K562 (cell line): ENCODE measurements around the gene SCAPER. TPM values are rescaled to one million over a fixed set of nuclear protein-coding genes. Genes with fewer than 3 reads are reported as not detected.
A peak's percentile ranks its signal among the peaks of the same experiment; 100 is the strongest.

Experiments
- ARID2 ChIP-seq: fragments of 450-650 bp; IDR thresholded peaks from 2 replicates; pipeline ENCODE4 v1.6.1; 2017; ENCODE audit warnings: antibody characterized with exemption, mild to moderate bottlenecking
- CREM ChIP-seq: IDR thresholded peaks from 2 replicates; pipeline ENCODE4 v1.6.1; 2014; ENCODE audit warnings: antibody characterized with exemption, low read depth
- EP300 ChIP-seq: IDR thresholded peaks from 2 replicates; pipeline ENCODE4 v1.6.1; 2012; ENCODE audit warnings: low read length, improper control_type of control experiment
- KLF1 ChIP-seq: fragments of 450-650 bp; IDR thresholded peaks from 2 replicates; pipeline ENCODE4 v1.6.1; 2016; ENCODE audit warnings: missing genetic modification characterization, missing compliant biosample characterization
- POLR2B ChIP-seq: fragments of 450-650 bp; IDR thresholded peaks from 2 replicates; pipeline ENCODE4 v1.6.1; 2018; ENCODE audit warnings: low read depth; ENCODE audit not compliant: partially characterized antibody
- RAD21 ChIP-seq, 2 experiments: fragments of 250-450 bp in 1 of 2; fragments of 450-650 bp in 1 of 2; sonication (Bioruptor Pico) in 1 of 2; formaldehyde crosslinking in 1 of 2; IDR thresholded peaks in 1 of 2; conservative IDR thresholded peaks in 1 of 2; 2 replicates each; pipeline versions ENCODE4 v1.4.0 to v1.8.0; 2020 to 2022; ENCODE audit warnings: mild to moderate bottlenecking in 2 of 2, moderate library complexity in 1 of 2
- USF1 ChIP-seq: sonication (generic); formaldehyde crosslinking; IDR thresholded peaks from 2 replicates; pipeline ENCODE4 v1.9.0; 2022; ENCODE audit warnings: mild to moderate bottlenecking, missing genetic modification reagents
- ZNF444 ChIP-seq: fragments of 250-450 bp; sonication (Bioruptor Pico); IDR thresholded peaks from 2 replicates; pipeline ENCODE4 v1.4.0; 2020; ENCODE audit warnings: mild to moderate bottlenecking, moderate library complexity
- ZZZ3 ChIP-seq: fragments of 450-650 bp; IDR thresholded peaks from 2 replicates; pipeline ENCODE4 v1.6.1; 2016; ENCODE audit warnings: antibody characterized with exemption, mild to moderate bottlenecking, moderate library complexity
- polyA plus RNA-seq, 8 experiments: library from polyadenylated mRNA; depleted of rRNA in 4 of 8; stranded (reverse) in 5 of 8; unstranded in 3 of 8; fragments of >200 nt; fragmentation: Nextera tagmentation in 2 of 8; fragmentation: Illumina TruSeq in 1 of 8; extraction: Ambion mirVana in 2 of 8; extraction: Trizol in 1 of 8; gene quantifications; 2 replicates each; pipeline versions ENCODE4 v1.2.1 to v1.2.3, GENCODE V29; 2011 to 2014; ENCODE audit warnings: inconsistent platforms in 1 of 8, missing spikeins in 1 of 8
- total RNA-seq, 7 experiments: library from RNA; depleted of rRNA in 6 of 7; stranded (reverse); fragments of >200 nt in 6 of 7; fragmentation: Illumina TruSeq in 2 of 7; extraction: Trizol in 2 of 7; gene quantifications; 2 replicates each; pipeline versions ENCODE4 v1.2.1 to v1.2.3, GENCODE V29; 2011 to 2021; ENCODE audit warnings: low replicate concordance in 1 of 7
- TF ChIP-seq, protein P1 (sequence below): fragments of 450-650 bp; IDR thresholded peaks from 2 replicates; pipeline ENCODE4 v1.6.1; 2016; ENCODE audit warnings: mild to moderate bottlenecking, moderate library complexity
- TF ChIP-seq, protein P2 (sequence below): fragments of 450-650 bp; IDR thresholded peaks from 2 replicates; pipeline ENCODE4 v1.6.1; 2017; ENCODE audit warnings: antibody characterized with exemption, mild to moderate bottlenecking

Gene SCAPER
- total and polyA plus RNA-seq, 9 of the 15 experiments (the other 6 are each of a cell fraction or from before 2014, with no cell fraction given) = 1.3 to 5.7 (median 3.2) TPM

DNA sequence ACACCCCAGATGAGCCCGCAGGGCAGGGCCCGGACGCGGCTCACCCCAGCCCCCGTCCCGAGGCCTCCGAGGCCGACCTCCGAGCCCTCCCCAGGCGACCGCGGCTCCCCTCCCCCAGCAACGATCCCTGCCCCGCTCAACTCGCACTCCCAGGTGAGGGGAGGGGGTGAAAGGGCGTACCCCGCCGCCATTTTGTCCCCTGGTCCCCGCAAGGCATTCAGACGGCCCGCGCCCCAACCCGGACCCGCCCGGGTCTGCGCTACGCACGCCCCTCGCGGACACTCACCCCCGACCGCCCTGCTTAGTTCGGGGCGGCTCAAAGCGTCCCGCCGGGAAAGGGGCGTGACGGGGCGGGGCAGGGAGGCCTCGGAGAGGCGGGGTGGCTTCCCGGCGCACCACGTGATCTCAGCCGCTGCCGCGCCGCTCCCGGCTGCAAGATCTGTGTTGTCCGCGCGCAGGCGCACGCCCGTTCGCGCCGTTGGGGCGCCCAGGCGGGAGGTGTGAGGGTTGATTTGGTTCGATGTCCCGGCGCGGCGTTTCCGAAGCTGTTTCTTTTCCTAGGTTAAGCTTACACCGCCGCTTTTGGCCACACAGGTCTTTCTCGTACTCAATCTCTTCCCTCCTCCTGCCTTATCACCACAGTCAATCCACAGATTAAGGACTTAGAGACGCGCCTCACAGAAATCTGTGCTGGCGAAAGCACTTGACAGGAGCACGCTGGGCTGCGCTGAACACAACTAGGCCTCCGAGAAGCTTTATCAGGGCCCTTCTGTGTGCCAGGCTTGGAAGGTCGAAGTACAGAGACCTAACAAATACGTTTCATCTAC, at the start of gene SCAPER (continued):
- TF ChIP-seq, protein P1, sequence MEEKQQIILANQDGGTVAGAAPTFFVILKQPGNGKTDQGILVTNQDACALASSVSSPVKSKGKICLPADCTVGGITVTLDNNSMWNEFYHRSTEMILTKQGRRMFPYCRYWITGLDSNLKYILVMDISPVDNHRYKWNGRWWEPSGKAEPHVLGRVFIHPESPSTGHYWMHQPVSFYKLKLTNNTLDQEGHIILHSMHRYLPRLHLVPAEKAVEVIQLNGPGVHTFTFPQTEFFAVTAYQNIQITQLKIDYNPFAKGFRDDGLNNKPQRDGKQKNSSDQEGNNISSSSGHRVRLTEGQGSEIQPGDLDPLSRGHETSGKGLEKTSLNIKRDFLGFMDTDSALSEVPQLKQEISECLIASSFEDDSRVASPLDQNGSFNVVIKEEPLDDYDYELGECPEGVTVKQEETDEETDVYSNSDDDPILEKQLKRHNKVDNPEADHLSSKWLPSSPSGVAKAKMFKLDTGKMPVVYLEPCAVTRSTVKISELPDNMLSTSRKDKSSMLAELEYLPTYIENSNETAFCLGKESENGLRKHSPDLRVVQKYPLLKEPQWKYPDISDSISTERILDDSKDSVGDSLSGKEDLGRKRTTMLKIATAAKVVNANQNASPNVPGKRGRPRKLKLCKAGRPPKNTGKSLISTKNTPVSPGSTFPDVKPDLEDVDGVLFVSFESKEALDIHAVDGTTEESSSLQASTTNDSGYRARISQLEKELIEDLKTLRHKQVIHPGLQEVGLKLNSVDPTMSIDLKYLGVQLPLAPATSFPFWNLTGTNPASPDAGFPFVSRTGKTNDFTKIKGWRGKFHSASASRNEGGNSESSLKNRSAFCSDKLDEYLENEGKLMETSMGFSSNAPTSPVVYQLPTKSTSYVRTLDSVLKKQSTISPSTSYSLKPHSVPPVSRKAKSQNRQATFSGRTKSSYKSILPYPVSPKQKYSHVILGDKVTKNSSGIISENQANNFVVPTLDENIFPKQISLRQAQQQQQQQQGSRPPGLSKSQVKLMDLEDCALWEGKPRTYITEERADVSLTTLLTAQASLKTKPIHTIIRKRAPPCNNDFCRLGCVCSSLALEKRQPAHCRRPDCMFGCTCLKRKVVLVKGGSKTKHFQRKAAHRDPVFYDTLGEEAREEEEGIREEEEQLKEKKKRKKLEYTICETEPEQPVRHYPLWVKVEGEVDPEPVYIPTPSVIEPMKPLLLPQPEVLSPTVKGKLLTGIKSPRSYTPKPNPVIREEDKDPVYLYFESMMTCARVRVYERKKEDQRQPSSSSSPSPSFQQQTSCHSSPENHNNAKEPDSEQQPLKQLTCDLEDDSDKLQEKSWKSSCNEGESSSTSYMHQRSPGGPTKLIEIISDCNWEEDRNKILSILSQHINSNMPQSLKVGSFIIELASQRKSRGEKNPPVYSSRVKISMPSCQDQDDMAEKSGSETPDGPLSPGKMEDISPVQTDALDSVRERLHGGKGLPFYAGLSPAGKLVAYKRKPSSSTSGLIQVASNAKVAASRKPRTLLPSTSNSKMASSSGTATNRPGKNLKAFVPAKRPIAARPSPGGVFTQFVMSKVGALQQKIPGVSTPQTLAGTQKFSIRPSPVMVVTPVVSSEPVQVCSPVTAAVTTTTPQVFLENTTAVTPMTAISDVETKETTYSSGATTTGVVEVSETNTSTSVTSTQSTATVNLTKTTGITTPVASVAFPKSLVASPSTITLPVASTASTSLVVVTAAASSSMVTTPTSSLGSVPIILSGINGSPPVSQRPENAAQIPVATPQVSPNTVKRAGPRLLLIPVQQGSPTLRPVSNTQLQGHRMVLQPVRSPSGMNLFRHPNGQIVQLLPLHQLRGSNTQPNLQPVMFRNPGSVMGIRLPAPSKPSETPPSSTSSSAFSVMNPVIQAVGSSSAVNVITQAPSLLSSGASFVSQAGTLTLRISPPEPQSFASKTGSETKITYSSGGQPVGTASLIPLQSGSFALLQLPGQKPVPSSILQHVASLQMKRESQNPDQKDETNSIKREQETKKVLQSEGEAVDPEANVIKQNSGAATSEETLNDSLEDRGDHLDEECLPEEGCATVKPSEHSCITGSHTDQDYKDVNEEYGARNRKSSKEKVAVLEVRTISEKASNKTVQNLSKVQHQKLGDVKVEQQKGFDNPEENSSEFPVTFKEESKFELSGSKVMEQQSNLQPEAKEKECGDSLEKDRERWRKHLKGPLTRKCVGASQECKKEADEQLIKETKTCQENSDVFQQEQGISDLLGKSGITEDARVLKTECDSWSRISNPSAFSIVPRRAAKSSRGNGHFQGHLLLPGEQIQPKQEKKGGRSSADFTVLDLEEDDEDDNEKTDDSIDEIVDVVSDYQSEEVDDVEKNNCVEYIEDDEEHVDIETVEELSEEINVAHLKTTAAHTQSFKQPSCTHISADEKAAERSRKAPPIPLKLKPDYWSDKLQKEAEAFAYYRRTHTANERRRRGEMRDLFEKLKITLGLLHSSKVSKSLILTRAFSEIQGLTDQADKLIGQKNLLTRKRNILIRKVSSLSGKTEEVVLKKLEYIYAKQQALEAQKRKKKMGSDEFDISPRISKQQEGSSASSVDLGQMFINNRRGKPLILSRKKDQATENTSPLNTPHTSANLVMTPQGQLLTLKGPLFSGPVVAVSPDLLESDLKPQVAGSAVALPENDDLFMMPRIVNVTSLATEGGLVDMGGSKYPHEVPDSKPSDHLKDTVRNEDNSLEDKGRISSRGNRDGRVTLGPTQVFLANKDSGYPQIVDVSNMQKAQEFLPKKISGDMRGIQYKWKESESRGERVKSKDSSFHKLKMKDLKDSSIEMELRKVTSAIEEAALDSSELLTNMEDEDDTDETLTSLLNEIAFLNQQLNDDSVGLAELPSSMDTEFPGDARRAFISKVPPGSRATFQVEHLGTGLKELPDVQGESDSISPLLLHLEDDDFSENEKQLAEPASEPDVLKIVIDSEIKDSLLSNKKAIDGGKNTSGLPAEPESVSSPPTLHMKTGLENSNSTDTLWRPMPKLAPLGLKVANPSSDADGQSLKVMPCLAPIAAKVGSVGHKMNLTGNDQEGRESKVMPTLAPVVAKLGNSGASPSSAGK = peak; percentile 99
- TF ChIP-seq KLF1 (tag) (peak; percentile 64; the same call in 1 of the 2 replicates), ARID2 (no peak), ZNF444 (no peak), CREM (peak; percentile 33; the same call in 1 of the 2 replicates), RAD21 (CRISPR knock-in tag; conservative IDR thresholded peaks at IDR 0.05 in 1 of 2, IDR thresholded peaks at IDR 0.05 in 1 of 2) (no peak), ZZZ3 (no peak), EP300 (no peak), POLR2B (peak; percentile 40), USF1 (CRISPR knock-in tag) (peak; percentile 98)
- TF ChIP-seq, protein P2, sequence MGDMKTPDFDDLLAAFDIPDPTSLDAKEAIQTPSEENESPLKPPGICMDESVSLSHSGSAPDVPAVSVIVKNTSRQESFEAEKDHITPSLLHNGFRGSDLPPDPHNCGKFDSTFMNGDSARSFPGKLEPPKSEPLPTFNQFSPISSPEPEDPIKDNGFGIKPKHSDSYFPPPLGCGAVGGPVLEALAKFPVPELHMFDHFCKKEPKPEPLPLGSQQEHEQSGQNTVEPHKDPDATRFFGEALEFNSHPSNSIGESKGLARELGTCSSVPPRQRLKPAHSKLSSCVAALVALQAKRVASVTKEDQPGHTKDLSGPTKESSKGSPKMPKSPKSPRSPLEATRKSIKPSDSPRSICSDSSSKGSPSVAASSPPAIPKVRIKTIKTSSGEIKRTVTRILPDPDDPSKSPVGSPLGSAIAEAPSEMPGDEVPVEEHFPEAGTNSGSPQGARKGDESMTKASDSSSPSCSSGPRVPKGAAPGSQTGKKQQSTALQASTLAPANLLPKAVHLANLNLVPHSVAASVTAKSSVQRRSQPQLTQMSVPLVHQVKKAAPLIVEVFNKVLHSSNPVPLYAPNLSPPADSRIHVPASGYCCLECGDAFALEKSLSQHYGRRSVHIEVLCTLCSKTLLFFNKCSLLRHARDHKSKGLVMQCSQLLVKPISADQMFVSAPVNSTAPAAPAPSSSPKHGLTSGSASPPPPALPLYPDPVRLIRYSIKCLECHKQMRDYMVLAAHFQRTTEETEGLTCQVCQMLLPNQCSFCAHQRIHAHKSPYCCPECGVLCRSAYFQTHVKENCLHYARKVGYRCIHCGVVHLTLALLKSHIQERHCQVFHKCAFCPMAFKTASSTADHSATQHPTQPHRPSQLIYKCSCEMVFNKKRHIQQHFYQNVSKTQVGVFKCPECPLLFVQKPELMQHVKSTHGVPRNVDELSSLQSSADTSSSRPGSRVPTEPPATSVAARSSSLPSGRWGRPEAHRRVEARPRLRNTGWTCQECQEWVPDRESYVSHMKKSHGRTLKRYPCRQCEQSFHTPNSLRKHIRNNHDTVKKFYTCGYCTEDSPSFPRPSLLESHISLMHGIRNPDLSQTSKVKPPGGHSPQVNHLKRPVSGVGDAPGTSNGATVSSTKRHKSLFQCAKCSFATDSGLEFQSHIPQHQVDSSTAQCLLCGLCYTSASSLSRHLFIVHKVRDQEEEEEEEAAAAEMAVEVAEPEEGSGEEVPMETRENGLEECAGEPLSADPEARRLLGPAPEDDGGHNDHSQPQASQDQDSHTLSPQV = peak; percentile 81
